Neural cell (in vitro differentiated cells): ENCODE results near the gene COL15A1. TPM values are rescaled to one million over a fixed set of nuclear protein-coding genes. Genes with fewer than 3 reads are reported as not detected.
A peak's percentile ranks its signal among the peaks of the same experiment; 100 is the strongest.

Experiments used
- H2AFZ ChIP-seq: fragments of 200-600, 300-800 bp; sonication (generic), shearing (Covaris generic); 2 replicates; pipeline ENCODE4 v1.6.0; 2014; ENCODE audit warnings: low read depth, mild to moderate bottlenecking, antibody characterized with exemption, low read length, moderate library complexity
- H3F3A ChIP-seq: fragments of 200-600 bp; shearing (Covaris generic); 2 replicates; pipeline ENCODE4 v1.6.1; 2016; ENCODE audit warnings: mild to moderate bottlenecking, moderate library complexity, mixed read lengths, antibody characterized with exemption, low read length; ENCODE audit not compliant: insufficient read depth, poor library complexity, severe bottlenecking
- H3K27ac ChIP-seq: fragments of 200-600, 300-800 bp; sonication (generic), shearing (Covaris generic); 2 replicates; pipeline ENCODE4 v1.5.1; 2014; ENCODE audit warnings: mild to moderate bottlenecking, low read length, moderate library complexity
- H3K27me3 ChIP-seq: fragments of 300-800, 200-600 bp; sonication (generic), shearing (Covaris generic); 2 replicates; pipeline ENCODE4 v1.6.0; 2014; ENCODE audit warnings: mild to moderate bottlenecking, low read depth, low read length, moderate library complexity; ENCODE audit not compliant: insufficient read depth
- H3K36me3 ChIP-seq: fragments of 300-800, 200-600 bp; sonication (generic), shearing (Covaris generic); 2 replicates; pipeline ENCODE4 v1.5.1; 2014; ENCODE audit warnings: mild to moderate bottlenecking, antibody characterized with exemption, low read length, moderate library complexity; ENCODE audit not compliant: insufficient read depth
- H3K4me2 ChIP-seq: fragments of 300-800, 200-600 bp; sonication (generic), shearing (Covaris generic); 2 replicates; pipeline ENCODE4 v1.6.0; 2014; ENCODE audit warnings: mild to moderate bottlenecking, low read length
- H3K4me3 ChIP-seq: fragments of 300-800, 200-600 bp; sonication (generic), shearing (Covaris generic); 2 replicates; pipeline ENCODE4 v1.5.1; 2014; ENCODE audit warnings: mild to moderate bottlenecking, low read length, moderate library complexity
- H3K79me2 ChIP-seq: fragments of 200-600 bp; shearing (Covaris generic); replicated peaks from 2 replicates; pipeline ENCODE4 v1.6.0; 2014; ENCODE audit warnings: mild to moderate bottlenecking, low read length, moderate library complexity; ENCODE audit not compliant: insufficient read depth
- H3K9ac ChIP-seq: fragments of 300-800, 200-600 bp; sonication (generic), shearing (Covaris generic); 2 replicates; pipeline ENCODE4 v1.6.1; 2016; ENCODE audit warnings: mild to moderate bottlenecking, low read length, mixed read lengths
- H3K9me2 ChIP-seq: fragments of 200-600 bp; shearing (Covaris generic); 2 replicates; pipeline ENCODE4 v1.6.1; 2016; ENCODE audit warnings: mild to moderate bottlenecking, low read length, mixed read lengths; ENCODE audit not compliant: insufficient read depth
- H3K9me3 ChIP-seq: fragments of 200-600, 300-800 bp; sonication (generic), shearing (Covaris generic); 2 replicates; pipeline ENCODE4 v1.6.1; 2016; ENCODE audit warnings: mild to moderate bottlenecking, mixed run types, low read length, moderate library complexity, mixed read lengths
- H4K20me1 ChIP-seq: fragments of 200-600 bp; shearing (Covaris generic); 2 replicates; pipeline ENCODE4 v1.6.1; 2016; ENCODE audit warnings: mild to moderate bottlenecking, mixed run types; ENCODE audit not compliant: insufficient read depth
- CTCF ChIP-seq: fragments of 450-650 bp; IDR thresholded peaks from 2 replicates; pipeline ENCODE4 v1.5.1; 2014; ENCODE audit warnings: antibody characterized with exemption, mild to moderate bottlenecking, moderate library complexity; ENCODE audit not compliant: poor library complexity, severe bottlenecking
- EP300 ChIP-seq: fragments of 450-650 bp; conservative IDR thresholded peaks from 2 replicates; pipeline ENCODE4 v1.6.1; 2014; ENCODE audit warnings: antibody characterized with exemption, mild to moderate bottlenecking, moderate library complexity; ENCODE audit not compliant: poor library complexity, severe bottlenecking
- EZH2 ChIP-seq: fragments of 200-600, 300-800 bp; shearing (Covaris generic), sonication (generic); IDR thresholded peaks from 2 replicates; pipeline ENCODE4 v1.6.1; 2014; ENCODE audit warnings: antibody characterized with exemption, low read length, borderline replicate concordance, mild to moderate bottlenecking; ENCODE audit not compliant: insufficient read depth, poor library complexity, severe bottlenecking
- MXI1 ChIP-seq: fragments of 450-650 bp; conservative IDR thresholded peaks from 2 replicates; pipeline ENCODE4 v1.6.1; 2014; ENCODE audit warnings: antibody characterized with exemption, mild to moderate bottlenecking; ENCODE audit not compliant: poor library complexity, severe bottlenecking
- POLR2AphosphoS5 ChIP-seq: IDR thresholded peaks from 2 replicates; pipeline ENCODE4 v1.6.1; 2012
- RAD21 ChIP-seq: fragments of 450-650 bp; conservative IDR thresholded peaks from 2 replicates; pipeline ENCODE4 v1.6.1; 2014; ENCODE audit warnings: antibody characterized with exemption, mild to moderate bottlenecking, moderate library complexity
- REST ChIP-seq: IDR thresholded peaks from 2 replicates; pipeline ENCODE4 v1.6.1; 2012; ENCODE audit warnings: borderline replicate concordance
- SMC3 ChIP-seq: fragments of 450-650 bp; conservative IDR thresholded peaks from 2 replicates; pipeline ENCODE4 v1.6.1; 2014; ENCODE audit warnings: antibody characterized with exemption, mild to moderate bottlenecking, moderate library complexity; ENCODE audit not compliant: poor library complexity
- TAF1 ChIP-seq: IDR thresholded peaks from 2 replicates; pipeline ENCODE4 v1.6.1; 2012; ENCODE audit warnings: low read depth
- polyA plus RNA-seq: library from polyadenylated mRNA; depleted of rRNA; stranded (reverse); fragments of >200 nt; gene quantifications from 2 replicates; pipeline ENCODE4 v1.2.3, GENCODE V29; 2014

Gene COL15A1
- polyA plus RNA-seq, 1 donor from 2014 or later: 2.8 TPM

GRCh38 chr9:98941946-98942523, 1.7 kb upstream of the COL15A1 start:
- Histone ChIP-seq H3K79me2 (no peaks in the 10 kb centered on the region), H3K9me3 (no peaks in the 10 kb centered on the region), H3K4me2 (no peak overlapping the region), H3K36me3 (no peaks in the 10 kb centered on the region), H3K27ac (no peak overlapping the region), H3K4me3 (no peak overlapping the region), H4K20me1 (no peaks in the 10 kb centered on the region), H2AFZ (no peak overlapping the region), H3K9me2 (no peaks in the 10 kb centered on the region), H3K9ac (no peak overlapping the region), H3K27me3 (peaks cover 44% of the 10 kb centered on the region), H3F3A (no peaks in the 10 kb centered on the region)
- TF ChIP-seq EP300 (no peak), CTCF (no peak), MXI1 (no peak), RAD21 (no peak)

GRCh38 chr9:98942906-98943681, 613 bp upstream of the COL15A1 start:
- H2AFZ ChIP-seq: no peak overlapping the region
- peak overlapping the region; percentile 72 for H3K9ac ChIP-seq
- H4K20me1 ChIP-seq: no peaks in the 10 kb centered on the region
- H3K36me3 ChIP-seq: no peaks in the 10 kb centered on the region
- no peak overlapping the region for H3K27ac ChIP-seq
- H3K9me2 ChIP-seq: no peaks in the 10 kb centered on the region
- no peaks in the 10 kb centered on the region for H3F3A ChIP-seq
- no peak for TF ChIP-seq EZH2
- no peak for TF ChIP-seq RAD21
- TF ChIP-seq EP300: no peak
- no peak for TF ChIP-seq REST
- no peak for TF ChIP-seq CTCF
- TF ChIP-seq POLR2AphosphoS5: no peak
- no peak for TF ChIP-seq SMC3
- TF ChIP-seq MXI1: no peak
- no peak for TF ChIP-seq TAF1
- H3K4me2 ChIP-seq: no peak overlapping the region
- peak overlapping the region; percentile 87 for H3K4me3 ChIP-seq
- no peaks in the 10 kb centered on the region for H3K79me2 ChIP-seq
- H3K27me3 ChIP-seq: peaks cover 44% of the 10 kb centered on the region
- no peaks in the 10 kb centered on the region for H3K9me3 ChIP-seq
